Measurements from ENCODE around the gene GRIFIN.

The GRIFIN gene

GRCh38 chr7:2433713-2434550 lies 42.3 kb downstream of the GRIFIN start:
- no peak for DNase-seq (ENCODE audit: low read depth in 2 of 2)

GRCh38 chr7:2432910-2433712 lies 43.1 kb downstream of the GRIFIN start:
- no peak for DNase-seq (ENCODE audit: low read depth in 2 of 2)

- DNase-seq (ENCODE audit: low read depth in 2 of 2), result no peak
Observed at GRCh38 chr7:2431260-2431867, 44.8 kb downstream of the GRIFIN start.

- no peak for DNase-seq (ENCODE audit: low read depth in 2 of 2)
Observed at GRCh38 chr7:2425749-2426148, 50.4 kb downstream of the GRIFIN start.

Measured in stimulated activated CD8-positive, alpha-beta memory T cell treated with anti-CD3 and anti-CD28 coated beads, Interleukin-2, amount 100 ng/mL, for 1 hour (primary cell).